Sigmoid colon (tissue), 7 donors: ENCODE measurements around the gene MAPK10. TPM values are rescaled to one million over a fixed set of nuclear protein-coding genes. Genes with fewer than 3 reads are reported as not detected.

Source experiments
- polyA plus RNA-seq, 3 donors: library from polyadenylated mRNA; stranded (reverse); fragments of 200-250 nt; gene quantifications; one replicate each; pipeline ENCODE4 v1.2.3, GENCODE V29; 2013
- small RNA-seq, 3 donors: library from RNA; depleted of rRNA; stranded (forward); fragments of <200 nt; gene quantifications; one replicate each; pipeline ENCODE3, GENCODE V24; 2016
- total RNA-seq, 4 donors: library from RNA; depleted of rRNA; stranded (reverse); fragments of >200 nt; gene quantifications; one replicate each; pipeline ENCODE4 v1.1.0, GENCODE V29; 2016
- donor health status: healthy with polysubstance abuse.
- donor health status: Bipolar disorder and iron deficiency.
- donor health status: healthy.

The MAPK10 gene
- total and polyA plus RNA-seq, 7 donors, result 3.0 to 28.5 (median 24.3) TPM

Small RNA genes within 50 kb of the gene (small RNA-seq; reads per million reads assigned to genes)
- gene RN7SKP96, result 0 reads per million in 3 donors

Other genes starting within 250 kb of the MAPK10 start
- gene PTPN13, start 234.3 kb upstream of the MAPK10 start, total RNA-seq, result 10 to 100 TPM in 3 of 4 donors, 1 to 10 TPM in 1; 9.9 to 16.1 (median 12.5) TPM
- 1 to 10 TPM in 2 of 3 donors, under 1 TPM in 1; 0.60 to 2.5 (median 1.2) TPM for gene PTPN13, start 234.3 kb upstream of the MAPK10 start, polyA plus RNA-seq